HG03354 (cell line): ENCODE data around the gene SDS.

Experiments used
- ATAC-seq: cut with Tn5 transposase; IDR thresholded peaks from one replicate; pipeline ENCODE4 v1.9.1; 2021; ENCODE audit warnings: mild to moderate bottlenecking; ENCODE audit not compliant: unreplicated experiment, poor library complexity, severe bottlenecking

The SDS gene

DNA sequence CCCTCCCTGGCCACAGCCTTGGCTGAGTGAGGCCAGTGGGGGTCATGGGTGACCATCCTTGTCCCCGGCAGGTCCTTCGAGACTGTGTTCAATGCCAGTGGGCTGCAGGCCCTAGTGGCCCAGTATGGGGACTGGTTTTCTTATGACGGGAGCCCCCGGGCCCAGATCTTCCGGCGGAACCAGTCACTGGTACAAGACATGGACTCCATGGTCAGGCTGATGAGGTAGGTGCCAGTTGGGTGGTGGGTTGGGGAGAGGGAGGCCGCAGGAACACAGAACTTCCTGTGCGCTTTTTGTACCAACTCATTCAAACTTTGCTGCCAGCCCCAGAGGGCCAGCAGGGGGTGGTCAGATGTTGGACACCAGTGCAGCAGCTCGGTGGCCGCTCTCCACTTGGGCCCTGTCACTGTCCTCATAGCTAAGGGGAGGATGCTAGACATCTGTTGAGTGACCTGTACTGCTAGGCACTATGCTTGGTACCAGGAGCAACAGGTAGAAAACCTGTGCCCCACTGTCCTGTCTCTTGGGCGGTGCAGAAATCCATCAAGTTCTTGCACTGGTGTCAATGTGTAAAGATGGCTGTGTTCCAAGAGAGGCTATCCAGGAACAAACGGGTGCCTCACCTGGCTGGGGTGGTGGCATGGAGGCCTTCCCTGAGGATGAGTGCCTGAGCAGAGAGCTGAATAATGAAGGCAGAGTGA, 16.7 kb downstream of the SDS start:
- no peak for ATAC-seq

DNA sequence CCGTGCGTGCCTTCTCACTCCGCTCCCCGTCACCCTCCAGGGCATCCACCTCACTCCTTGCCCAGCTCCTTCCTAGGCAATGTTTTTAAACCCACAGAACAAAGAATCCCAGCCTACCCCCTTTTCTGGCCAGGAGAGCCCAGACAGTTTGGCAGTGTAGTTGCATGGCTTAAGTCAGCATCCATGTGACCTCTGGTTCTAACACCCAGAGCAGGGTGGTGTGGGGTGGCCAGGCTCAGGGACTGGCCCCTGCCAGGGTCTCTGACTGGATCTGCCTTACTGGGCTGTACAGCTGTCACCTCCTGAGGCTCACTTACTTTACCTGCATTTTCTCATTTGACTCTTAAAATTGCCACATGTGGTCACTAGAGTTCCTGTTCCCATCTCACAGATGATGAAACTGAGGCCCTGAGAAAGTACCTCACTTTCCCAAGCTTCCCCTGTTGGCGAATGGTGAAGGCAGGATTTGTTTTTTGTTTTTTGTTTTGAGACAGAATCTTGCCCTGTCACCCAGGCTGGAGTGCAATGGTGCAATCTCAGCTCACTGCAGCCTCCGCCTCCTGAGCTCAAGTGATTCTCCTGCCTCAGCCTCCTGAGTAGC, 18.3 kb downstream of the SDS start:
- no peak for ATAC-seq

DNA sequence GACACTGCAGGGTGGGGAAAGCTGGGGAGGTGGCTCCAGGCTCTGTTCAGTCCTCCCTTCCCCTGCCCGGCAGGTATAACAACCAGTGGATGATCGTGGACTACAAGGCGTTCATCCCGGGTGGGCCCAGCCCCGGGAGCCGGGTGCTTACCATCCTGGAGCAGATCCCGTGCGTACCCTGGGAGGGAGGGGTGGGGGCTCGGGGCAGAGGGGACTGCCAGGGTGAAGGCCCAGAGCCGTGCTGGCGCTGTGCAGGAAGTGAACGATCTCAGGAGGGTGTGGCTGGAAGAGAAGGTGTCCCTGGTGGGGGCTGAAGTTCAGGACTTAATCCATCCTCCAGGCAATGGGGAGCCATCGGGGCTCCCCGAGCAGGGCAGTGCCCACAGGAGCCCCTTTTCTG, 18.9 kb downstream of the SDS start:
- no peak for ATAC-seq

DNA sequence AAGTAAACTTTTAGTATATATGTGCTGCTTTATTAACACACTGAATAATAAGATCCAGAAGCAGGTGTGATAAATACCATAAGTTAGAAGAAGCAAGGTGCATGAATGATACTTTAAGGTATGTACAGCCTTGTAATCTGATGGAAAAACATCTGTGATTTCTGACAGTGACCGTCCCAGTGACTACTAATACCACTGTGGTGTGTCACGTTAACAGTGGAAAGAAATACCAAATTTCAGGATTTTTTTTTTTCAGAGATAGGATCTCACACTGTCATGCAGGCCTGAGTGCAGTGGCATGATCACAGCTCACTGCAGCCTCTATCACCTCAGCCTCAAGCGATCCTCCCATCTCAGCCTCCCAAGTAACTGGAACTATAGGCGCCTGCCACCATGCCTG, 21.5 kb downstream of the SDS start:
- no peak for ATAC-seq

DNA sequence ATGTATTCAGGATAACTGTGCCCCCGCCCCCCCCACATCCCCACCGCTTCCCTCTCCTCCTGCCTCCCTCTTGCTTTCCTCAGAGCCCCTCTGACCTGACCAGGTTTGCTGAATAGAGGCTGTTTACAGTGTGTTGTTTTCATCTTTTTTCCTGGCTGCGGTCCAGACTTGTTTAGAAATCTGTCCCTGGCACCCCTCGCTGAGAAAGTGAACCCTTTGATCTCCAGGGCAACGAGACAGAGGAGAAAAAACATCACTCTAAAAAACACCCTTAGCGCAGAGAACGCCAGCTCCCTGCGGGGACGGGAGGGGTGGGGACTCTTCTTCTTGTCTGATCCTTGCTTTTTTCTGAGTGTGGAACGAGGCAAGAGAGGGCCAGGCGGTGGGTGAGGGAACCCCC, 22.5 kb downstream of the SDS start:
- no peak for ATAC-seq

DNA sequence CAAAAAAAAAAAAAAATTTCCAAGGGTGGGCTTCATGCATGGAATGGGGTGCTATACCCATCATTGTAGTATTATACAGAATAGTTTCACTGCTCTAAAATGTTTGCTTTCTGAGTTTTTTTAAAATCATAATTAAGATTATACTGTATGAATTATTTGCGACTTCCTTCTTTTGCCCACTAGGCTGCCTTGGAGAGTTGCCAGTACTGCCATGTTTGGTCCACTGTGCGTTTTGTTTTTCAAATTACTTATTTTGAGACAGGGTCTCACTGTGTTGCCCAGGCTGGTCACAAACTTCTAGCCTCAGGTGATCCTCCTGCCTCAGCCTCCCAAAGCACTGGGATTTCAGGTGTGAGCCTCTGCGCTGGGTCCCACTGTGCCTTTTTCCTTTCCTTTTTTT, 25.4 kb downstream of the SDS start:
- ATAC-seq, result no peak

DNA sequence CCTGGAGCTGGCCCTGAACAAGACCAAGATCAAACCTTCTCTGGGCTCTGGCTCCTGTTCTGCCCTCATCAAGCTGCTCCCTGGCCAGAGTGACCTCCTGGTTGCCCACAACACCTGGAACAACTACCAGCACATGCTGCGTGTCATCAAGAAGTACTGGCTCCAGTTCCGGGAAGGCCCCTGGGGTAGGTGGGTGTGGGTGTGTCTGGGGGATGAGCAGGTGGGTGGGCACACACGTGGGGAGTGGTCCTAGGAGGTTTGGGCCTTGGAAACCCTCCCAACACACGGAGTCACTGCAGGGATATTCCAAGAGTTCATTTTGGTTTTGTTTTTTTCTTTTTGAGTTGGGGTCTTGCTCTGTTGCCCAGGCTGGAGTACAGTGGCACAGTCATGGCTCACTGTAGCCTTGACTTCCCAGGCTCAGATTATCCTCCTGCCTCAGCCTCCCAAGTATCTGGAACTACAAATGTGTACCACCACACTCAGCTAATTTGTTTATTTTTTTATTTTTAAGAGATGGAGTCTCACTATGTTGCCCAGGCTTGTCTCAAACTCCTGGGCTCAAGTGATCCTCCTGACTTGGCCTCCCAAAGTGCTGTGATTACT, 28.8 kb downstream of the SDS start:
- ATAC-seq, result no peak

DNA sequence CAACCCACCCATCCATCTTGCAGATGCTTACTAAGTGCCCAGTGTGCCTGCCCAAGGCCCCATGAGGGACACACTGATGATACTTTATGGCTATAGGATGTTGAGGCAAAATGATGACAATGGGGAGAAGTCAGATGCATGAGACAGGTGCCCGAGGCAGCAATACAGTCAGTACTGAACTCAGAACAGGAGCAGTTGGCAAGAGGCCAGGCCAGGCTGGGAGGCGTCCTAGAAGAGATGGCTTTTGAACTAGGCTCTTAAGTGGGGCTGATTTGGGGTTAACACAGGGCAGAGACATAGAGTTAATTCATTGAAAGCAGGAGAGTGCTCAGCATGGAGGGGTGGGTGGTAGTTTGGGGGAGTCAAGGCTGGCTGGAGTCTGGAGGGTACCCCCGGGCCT, 29.7 kb downstream of the SDS start:
- no peak for ATAC-seq

DNA sequence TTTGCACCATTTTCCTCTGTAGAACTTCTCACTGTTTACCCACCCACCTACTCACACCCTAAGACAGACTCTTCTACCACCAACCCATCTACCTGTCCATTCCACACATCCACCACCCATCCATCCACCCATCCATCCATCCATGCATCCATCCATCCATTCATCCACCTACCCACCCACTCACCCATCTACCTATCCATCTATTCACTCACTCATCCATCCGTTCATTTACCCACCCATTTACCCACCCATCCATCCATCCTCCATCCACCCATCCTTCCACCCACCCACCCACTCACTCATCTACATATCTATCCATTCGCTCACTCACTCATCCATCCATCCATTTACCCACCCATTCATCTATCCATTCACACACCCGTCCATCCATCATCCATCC, 30.2 kb downstream of the SDS start:
- ATAC-seq, result no peak

DNA sequence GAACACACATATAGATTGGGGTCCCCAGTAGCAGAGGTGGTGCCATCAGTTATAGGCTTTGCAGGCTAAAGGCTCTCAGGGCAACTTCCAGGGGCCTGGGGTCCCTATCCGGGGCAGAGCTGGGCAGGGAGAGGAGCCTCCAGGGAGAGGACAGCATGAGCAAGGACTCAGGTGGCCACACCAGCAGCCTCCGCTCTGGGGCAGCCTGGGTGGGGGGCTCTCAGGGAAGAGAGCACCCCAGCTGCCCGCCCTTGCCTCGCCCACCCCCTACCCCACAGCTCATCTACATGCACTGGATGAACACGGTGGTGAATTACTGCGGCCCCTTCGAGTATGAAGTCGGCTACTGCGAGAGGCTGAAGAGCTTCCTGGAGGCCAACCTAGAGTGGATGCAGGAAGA, 31.3 kb downstream of the SDS start:
- ATAC-seq, result no peak

DNA sequence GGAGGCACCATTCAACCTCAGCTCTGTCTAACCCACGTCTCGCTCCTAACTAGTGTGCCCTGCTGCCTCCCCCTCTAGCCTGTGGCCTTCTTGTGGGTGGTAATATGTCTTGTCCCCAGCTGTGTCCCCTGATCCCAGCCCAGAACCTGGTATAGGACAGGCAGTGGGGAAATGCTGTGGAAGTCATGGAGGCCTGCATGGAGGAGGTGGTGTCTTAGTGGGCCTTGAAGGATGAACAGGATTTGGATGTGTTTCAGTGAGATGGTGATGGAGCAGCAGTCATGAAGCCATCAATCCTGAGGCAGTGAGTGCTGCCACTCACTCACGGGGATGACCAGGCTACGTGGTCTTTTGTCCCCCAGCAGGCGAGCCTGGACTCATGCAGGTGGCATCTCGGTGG, 31.9 kb downstream of the SDS start:
- ATAC-seq, result no peak

DNA sequence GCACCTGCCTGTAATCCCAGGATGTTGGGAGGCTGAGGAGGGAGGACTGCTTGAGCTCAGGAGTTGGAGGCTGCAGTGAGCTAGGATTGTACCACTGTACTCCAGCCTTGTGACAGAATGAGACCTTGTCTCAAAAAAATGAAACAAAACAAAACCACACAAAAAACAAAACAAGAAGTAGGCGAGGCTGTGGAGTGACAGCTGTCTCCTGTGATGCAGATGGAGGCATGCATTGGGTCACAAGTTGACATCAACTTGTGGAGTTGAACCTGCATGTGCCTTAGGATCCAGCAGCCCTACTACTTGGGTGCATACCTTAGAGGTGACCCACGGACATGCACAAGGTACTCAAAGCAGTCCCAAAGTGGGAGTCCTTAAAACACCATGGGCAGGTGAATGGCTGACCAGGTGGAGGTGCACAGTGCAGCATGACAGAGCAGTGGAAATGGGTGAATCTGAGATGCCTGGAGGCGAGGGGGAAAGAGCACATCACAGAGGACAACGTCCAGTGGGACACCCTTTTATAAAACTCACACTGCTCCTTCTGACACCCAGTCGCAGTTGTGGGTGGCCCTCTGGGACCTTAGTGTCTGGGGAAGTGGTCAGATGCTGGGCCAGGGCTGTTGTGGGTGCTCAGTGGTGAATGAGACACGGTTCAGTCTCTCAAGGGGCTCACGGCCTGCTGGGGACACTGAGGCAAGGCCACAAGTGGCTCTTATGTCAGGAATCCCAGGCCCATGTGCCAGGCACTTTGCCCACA, 32.6 kb downstream of the SDS start:
- ATAC-seq, result no peak

DNA sequence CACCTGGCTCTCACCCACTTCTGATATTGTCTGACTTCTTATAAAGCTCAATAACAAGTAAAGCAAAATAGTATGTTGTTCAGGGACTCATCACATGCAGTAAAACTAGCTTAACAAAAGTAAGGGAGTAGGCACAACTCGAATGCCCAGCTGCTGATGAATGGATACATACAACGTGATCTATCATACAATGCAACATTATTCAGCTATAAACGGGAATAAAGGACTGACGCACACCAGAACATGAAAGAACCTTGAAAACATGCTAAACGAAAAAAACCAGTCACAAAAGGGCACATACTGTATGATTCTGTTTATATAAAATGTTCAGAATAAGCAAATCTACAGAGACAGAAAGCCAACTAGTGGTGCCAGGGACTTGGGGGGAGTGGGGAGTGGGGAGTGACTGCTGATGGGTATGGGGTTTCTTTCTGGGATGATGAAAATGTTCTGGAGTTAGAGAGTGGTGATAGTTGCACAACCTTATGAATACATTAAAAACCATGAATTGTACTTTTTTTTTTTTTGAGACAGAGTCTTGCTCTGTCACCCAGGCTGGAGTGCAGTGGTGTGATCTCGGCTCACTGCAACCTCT, 34.2 kb downstream of the SDS start:
- no peak for ATAC-seq

DNA sequence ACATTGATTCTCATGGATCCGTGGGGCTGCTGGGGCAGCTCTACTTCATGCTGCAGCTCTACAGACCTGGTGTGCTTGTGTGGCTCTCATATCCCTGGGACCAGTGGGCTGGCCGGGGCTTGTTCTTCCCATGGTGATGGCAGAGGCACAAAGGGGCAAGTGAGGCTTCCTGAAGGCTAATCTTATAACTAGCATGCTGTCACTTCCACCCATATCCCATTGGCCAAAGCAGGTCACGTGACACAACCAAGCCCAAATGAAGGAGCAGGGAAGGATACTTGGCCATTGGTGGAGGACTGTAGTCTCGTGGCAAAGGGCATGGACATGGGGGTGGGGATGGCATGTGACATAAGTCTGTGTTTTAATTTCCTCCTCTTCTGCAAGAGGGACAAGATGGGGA, 35.4 kb downstream of the SDS start:
- ATAC-seq, result no peak

DNA sequence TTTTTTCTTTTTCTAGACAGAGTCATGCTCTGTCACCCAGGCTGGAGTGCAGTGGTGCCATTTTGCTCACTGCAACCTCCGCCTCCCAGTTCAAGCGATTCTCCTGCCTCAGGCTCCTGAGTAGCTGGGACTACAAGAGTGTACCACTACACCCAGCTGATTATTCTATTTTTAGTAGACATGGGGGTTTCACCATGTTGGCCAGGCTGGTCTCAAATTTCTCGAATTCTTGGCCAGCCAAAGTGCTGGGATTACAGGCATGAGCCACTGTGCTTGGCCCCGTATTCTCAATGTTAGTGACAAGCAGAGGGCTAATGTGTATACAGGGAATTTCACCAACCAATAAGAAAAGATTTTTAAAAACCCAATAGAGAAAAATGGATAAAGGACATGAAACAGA, 36.9 kb downstream of the SDS start:
- ATAC-seq, result no peak

DNA sequence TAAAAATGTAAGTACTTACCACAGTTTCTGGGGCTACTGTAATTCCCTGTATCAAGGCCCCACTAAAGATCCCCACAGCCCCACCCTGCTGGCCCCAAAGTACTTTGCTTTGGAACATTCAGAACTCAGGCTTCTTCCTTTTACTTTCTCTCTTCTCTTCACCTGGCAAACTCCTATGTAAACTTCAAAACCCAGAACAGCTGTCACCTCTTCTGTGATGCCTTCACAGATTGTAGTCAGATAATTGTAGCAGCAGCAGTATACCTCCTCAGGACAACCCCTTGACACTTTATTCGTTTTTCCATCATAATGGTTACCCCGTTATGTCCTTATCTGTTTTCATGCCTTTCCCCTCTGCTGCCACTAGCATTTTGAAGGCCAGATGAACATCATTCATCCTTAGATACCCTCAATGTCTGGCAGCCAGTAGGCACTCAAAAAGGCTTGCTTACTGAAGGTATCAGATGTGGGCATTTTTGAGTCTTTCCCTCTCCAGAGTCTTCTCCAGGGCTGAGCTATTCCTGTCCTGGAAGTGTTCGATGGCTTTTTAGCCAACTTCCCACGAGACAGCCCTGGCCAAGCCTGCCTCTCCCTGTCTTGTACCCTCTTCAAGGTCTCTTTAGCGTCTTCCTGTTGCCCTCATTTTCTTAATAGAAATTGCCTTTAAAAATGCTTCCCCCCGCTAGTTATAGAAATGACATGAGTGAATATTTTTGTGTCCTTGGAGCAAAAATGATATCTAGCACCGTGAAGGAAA, 37.9 kb downstream of the SDS start:
- no peak for ATAC-seq

DNA sequence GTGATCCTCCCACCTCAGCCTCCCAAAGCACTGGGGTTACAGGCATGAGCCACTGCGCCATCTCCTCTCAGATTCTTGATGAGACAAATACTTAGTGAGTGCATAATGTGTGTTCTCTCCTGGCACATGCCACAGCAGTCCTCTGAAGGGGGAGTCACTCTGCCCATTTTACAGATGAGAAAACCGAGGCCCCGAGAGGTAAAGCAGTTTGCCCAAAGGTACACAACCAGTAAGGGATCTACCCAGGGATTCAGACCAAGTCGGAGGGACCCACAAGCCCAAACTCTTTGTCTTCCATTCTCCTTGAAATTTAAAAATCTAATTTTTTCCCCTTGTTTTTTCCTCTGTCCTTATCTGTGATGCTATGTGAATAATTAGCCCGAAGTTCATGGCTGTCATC, 39.0 kb downstream of the SDS start:
- no peak for ATAC-seq

DNA sequence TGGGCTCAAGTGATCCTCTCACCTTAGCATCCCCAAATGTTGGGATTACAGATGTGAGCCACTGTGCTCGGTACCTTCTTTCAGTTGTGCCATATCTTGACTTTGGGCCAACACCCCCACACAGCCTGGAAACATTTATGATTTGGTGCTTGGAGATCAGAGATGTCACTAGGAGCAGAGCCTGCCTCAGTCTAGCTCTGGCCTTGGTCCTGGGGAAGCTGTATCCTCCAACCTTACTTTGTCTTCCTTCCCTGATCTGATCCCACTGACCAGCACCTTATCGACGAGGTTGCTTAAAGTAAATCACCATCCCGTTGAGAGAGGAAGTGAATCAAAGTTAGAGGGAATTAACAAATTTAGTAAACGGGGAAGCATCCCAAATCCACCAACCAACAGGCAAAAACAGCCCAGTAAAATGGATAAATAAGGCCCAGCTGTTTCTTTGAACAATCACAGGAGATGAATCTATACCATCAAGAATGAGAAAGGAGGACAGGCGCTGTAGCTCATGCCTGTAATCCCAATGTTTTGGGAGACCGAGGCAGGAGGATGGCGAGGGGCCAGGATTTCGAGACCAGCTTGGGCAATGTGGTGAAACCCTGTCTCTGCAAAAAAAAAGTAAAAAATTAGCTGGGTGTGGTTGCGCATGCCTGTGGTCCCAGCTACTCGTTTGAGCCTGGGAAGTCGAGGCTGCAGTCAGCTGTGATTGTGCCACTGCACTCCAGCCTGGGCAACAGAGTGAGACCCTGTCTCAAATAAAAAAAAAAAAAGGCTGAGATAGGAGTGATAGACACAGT, 41.9 kb downstream of the SDS start:
- no peak for ATAC-seq
